GM21528 (cell line): ENCODE data around the gene CYP11A1.
"Not testable (repeated sequence)": the region's sequence is repeated elsewhere in the genome, so short reads cannot be mapped to it uniquely, and the experiment has no call there.

ENCODE experiments used
- ATAC-seq: cut with Tn5 transposase; IDR thresholded peaks from one replicate; pipeline ENCODE4 v1.9.1; 2021; ENCODE audit warnings: mild to moderate bottlenecking, moderate library complexity; ENCODE audit not compliant: unreplicated experiment, low FRiP score

The CYP11A1 gene

DNA sequence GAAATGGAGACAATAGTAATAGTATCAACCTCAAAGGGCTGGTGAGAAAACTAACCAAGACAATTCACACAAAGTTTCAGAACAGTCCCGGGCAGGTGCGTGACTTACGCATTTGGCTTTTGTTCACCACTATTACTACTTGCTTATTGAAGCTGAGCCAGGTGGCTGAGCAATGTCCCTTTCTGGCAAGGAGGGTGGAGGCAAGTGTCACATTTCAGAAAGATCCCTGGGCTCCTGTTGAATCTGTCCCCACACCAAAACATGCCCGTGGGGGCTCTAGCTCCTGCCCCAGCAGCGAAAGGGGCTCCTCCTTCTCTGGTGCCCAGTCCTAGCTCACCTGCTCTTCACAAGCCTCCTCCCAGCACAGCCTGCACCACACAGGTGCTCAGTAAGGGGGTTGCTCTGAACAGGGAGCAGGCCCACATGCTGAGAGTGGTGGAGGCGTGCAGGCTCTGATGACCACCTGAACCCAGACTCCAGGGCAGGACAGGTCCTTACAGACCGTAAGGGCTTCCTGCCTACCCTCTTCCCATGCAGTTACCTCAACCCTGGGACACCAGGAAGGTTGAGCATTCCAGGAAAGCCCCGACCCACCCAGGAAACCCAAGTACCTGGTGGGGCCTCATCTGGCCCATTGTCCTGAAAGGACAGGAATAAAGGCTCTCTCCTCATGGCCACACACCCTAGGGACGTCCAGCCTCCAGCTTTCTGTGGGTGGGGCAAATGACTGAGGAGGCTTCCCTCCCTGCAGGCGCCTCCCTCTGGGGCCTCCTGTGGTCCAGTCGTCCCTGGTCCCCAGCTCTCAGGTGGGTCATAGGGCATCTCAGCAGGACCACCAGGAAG lies 33.7 kb upstream of the CYP11A1 start:
- no peak for ATAC-seq

- no peak for ATAC-seq
These were observed 32.9 kb upstream of the CYP11A1 start for GRCh38 chr15:74400313-74400860.

- no peak for ATAC-seq
These were observed 32.3 kb upstream of the CYP11A1 start for GRCh38 chr15:74399511-74400312.

GRCh38 chr15:74399100-74399499 lies 31.7 kb upstream of the CYP11A1 start:
- no peak for ATAC-seq

- no peak for ATAC-seq
These were observed 30.7 kb upstream of the CYP11A1 start for GRCh38 chr15:74398183-74398582.

DNA sequence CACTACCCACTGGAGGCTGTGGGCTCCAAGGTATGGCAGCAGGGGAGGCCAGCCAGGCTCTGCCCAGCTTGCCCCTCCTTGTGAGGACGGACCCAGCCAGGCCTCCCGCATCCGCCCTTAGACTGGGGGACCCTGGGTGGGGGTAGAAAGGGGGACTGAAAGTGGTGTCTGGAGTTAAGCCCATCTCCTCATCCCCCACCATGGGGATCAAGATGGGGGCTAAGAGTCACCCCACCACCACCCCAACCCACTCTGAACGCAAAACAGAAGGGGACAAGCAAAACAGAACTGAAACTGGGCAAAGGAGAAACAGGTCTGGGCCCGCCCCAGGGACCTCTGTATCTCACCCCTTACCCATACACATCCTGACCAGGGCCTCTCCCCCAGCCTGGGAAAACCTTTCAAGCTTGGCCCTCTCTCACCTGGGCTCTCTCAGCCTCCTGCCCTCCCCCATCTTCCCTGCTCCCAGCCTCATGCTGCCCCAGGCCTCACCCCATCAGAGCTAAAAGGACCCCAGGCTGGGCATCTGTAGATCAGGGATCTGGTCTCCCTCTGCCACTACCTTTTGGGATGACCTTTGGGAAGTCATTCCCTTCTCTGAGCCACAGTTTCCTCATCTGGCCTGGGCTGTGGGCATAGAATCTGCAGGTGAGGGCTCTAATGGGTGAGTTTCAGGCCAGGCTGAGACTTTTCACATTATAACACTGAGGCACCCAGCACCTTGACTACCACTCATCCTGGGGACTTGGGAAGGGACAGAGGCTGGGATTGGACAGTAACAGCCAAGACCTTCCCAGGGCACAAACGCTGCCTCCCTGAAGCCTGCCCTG lies 30.0 kb upstream of the CYP11A1 start:
- ATAC-seq: no peak

DNA sequence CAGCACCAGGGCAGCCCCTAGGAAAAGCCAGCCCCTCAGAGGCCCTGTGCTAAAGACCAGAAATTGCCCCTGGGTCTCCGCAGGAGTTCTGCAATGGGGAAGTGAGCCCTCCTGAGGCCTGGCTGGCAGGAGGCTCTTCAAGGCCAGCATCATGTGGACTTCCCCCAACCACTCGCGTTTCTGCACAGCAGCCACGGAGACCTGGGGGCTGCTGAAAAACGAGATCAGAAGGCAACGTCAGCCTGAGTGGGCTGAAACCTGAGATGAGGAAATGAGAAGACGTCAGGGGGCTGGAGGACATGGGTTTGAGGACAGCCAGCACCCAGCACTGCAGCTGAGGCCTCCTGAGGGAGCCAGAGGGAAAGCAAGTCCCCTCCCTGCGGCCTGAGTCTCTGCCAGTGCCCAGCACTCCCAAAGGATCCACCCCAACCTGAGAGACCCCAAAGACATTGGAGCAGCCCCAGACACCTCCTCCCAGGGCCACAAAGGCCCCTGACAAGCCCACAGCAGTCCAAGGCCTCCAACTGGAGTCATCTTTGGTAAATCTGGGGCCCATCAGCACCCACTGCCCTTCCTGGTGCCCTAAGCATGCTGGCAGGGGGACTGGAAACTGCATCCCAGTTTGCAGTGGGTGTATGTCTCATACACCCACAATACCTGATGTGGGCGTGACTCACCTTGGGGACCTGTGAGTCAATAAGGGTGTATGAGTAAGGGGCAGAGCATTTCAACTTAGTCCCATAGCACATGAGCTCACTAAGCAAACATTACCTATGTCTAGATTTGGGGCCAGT lies 29.2 kb upstream of the CYP11A1 start:
- ATAC-seq: no peak

GRCh38 chr15:74396146-74396438 lies 28.6 kb upstream of the CYP11A1 start:
- ATAC-seq: no peak

DNA sequence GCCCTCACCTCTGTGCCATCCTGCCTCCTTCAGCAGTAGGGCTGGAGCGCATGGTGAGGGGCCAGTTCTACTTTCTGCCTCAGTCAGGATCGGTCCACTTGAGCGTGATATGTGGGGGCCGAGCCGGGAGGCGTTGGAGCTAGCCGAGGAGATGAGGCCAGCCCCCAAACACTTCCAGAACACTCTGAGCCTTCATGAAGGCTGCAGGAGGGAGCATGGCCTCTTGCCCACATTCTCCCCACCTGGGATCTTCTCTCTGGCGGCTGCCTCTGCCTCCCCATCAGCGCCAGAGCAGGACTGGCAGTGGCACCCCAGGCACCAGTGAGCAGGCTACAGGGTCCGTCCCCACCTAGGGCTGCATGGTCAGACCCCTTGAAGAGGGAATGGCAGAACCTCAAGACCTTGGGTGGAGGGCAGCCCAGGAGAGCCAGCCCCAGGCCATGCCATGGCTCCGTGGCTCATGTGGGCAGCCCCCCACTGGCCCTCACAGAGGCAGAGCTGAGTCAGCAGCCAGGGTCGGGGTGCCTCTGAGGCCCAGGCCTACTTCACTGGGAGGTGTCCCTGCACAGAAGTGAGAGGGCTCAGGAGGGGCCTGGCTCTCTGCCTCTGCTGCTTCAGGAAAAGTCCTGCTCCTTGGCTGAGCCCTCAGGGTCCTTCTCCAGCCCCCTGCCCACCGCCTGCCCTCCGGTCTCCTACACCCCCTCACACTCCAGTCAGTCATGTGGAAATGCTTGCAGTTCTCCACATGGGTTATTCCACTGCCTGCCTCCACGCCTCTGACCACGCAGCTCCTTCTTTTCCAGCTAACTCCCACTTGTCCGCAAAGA lies 28.1 kb upstream of the CYP11A1 start:
- no peak for ATAC-seq

DNA sequence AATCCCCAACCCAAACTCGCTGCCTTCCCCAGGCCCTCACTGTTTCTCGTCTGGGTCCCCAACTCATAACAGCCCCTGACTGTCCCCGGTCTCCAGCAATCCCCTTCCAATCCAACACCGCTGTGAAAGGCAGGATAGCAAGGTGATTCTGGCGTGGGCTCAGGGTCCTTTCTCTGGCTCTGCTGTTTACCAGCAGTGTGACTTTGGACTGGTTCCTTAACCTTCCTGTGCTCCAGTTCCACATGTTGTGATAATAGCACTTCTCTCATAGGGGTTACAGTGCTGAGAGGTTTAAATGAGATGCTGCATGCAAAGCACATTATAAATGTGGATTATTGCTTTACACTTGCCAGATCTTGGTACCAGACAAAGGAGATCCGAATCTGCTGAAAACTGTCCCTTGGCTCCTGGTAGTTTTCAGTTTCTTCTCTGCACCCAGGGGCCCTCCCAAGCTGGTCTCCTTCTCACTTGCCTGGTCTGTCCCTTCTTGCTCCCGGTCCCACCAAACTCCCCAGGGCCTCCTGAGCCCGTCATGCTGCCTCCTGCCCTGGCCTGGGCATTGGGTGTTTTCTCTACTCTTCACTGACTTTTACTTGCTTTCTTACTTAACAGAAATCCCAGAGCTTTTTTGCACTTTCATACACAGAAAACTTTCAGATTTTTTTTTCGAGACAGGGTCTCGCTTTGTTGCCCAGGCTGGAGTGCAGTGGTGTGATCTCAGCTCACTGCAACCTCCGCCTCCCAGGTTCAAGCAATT lies 26.8 kb upstream of the CYP11A1 start:
- no peak for ATAC-seq

DNA sequence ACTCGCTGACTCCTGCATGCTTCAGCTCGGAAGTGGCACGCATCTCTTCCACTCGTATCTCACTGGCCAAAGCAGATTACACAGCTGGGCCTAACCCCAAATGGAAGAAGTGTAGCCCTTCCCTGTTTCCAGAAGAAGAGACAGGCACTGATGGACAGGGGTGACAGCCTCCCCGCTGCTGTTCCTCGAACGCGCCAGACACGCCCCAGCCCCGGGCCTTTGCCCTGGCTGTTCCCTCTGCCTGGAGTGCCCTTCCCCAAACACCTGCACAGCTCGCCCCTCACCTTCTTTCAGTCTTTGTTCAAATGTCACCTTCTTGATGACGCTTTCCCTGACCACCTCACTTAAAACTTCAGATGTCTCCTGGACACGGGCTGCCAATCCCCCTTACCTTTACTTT lies 26.0 kb upstream of the CYP11A1 start:
- ATAC-seq: no peak

- no peak for ATAC-seq
These were observed 25.5 kb upstream of the CYP11A1 start for GRCh38 chr15:74392902-74393301.

DNA sequence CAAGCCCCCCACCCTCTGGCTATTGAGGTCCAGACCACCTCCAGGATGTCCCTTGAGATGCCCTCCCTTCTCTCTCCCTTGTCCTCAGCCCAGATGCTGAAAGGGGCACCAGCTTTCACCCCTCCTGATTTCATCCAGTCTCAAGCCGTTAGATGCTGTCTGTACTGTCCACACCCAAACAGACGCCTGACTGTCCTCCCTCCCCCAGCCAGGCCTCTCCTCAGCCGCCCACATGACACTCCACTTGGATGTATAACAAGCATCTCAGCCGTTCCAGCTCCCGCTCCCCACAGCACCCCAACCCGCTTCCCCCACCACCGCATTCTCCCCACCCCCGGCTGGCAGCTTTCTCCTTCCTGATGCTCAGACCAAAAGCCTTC lies 25.0 kb upstream of the CYP11A1 start:
- ATAC-seq: no peak

DNA sequence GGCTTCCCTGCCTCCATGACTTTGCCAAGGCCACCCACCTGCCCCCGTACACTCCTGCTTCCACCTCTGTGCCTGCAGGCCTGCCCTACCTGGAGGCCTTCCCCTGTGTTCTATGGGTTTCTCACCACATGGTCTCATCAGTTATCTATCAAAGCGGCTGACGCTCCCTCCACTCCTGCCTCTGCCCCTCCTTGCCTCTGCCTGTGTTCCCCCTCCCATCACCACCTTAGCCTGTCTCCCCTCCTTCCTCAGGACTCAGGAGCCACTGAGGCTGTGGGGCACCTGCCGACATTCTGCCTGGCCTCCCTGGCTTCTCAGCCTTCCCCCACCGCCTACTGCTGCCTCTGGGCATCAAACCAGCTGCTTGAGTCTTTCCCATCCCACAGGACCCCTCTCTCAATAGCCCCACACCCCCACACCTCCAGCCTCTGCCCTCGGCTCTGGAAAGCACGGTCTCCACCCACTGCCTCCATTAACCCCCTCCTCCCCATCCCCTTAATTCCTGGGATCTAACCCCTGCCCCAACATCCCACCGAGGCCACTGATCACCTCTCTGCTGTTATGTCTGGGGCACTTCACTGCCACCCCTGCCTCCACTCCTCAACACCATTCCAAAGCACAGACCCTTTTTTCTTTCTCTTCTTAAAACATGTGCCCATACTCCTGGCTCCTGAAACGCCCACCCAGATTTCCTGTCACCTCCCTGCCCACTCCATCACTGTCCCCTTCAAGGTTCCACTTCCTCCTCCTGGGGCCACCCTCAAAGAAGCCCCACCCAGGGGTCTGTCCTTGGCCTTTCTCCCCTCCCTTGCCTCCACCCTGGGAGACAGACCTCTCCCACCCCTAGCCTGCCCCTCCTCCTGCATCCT lies 24.4 kb upstream of the CYP11A1 start:
- ATAC-seq: no peak

DNA sequence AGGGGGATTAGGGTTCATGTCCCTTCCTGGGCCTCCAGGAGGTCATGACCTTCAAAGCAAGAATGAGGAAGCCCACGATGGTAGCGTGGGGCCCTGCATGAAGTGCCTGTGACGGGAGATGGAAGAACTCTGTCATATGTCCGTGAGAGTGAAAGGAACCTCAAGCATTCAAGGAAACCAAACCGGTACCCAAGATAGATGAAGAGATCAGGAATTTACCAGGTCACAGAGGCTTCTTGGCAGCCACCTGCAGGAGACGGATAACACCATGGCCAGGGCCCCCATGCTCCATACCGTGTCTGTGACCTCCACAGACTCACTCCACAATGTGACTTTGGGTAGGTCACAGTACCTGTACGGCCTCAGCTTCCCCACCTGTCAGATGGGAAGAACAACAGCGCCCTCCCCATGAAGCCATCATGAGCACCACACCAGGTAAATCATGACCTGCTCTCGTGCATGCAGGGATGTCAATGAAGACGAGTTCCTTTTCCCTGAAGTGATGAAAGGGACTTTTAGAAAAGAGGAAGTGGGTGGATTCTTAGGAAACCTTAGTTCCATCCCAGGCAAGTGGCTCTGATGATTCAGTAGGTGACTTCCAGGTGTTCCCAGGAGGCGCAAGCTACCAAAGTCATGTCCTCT lies 23.3 kb upstream of the CYP11A1 start:
- no peak for ATAC-seq

DNA sequence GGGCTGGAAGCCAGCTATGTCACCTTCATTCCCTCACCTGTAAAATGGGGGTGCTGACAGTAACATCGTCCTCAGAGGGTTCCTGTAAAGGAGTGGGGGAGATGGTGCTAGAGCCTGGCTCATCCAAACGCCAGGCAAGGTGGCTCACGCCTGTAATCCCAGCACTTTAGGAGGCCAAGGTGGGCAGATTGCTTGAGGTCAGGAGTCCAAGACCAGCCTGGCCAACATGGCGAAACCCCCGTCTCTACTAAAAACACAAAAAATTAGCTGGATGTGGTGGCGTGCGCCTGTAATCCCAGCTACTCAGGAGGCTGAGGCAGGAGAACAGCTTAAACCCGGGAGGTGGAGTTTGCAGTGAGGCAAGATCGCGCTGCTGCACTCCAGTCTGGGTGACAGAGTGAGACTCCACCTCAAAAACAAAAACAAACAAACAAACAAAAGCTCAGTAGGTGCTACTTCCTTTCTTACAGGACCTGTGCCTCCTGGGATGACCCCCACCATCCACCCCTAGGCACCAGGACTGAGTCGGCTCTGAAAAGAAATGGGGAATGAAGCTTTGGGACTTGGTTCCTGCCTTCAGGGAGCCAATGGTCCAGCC lies 22.7 kb upstream of the CYP11A1 start:
- not testable (repeated sequence) for ATAC-seq
